Tibial nerve (tissue), 4 donors: ENCODE data around the gene SHISAL1. TPM values are rescaled to one million over a fixed set of nuclear protein-coding genes. Genes with fewer than 3 reads are reported as not detected.

ENCODE experiments used
- DNase-seq, 2 donors: peaks; one replicate each; pipeline ENCODE4 v3.0.0-alpha.2; 2019; ENCODE audit warnings: low spot score in 2 of 2
- H3K27ac ChIP-seq, 4 donors: fragments of 200-600 bp; sonication (generic) in 3 of 4; one replicate each; pipeline ENCODE4 v1.5.1; 2017 to 2019; ENCODE audit warnings: mild to moderate bottlenecking in 1 of 4
- H3K27me3 ChIP-seq, 2 donors: fragments of 200-600 bp; sonication (generic) in 1 of 2; one replicate each; pipeline versions ENCODE4 v1.5.1 to v1.6.0; 2017 to 2019
- H3K36me3 ChIP-seq, 3 donors: fragments of 200-600 bp; sonication (generic); one replicate each; pipeline ENCODE4 v1.5.1; 2018 to 2019
- H3K4me1 ChIP-seq, 4 donors: fragments of 200-600 bp; sonication (generic) in 3 of 4; one replicate each; pipeline ENCODE4 v1.5.1; 2017 to 2019
- H3K4me3 ChIP-seq, 4 donors: fragments of 200-600 bp; sonication (generic) in 3 of 4; one replicate each; pipeline ENCODE4 v1.5.1; 2017 to 2019; ENCODE audit warnings: mild to moderate bottlenecking in 1 of 4, moderate library complexity in 1 of 4
- H3K9me3 ChIP-seq, 4 donors: fragments of 200-600 bp; sonication (generic) in 3 of 4; one replicate each; pipeline ENCODE4 v1.5.1; 2017 to 2019
- EP300 ChIP-seq, 2 donors: sonication (generic); formaldehyde crosslinking; IDR thresholded peaks; one replicate each; pipeline ENCODE4 v1.6.1; 2017; ENCODE audit warnings: antibody characterized with exemption in 2 of 2, mild to moderate bottlenecking in 1 of 2
- POLR2A ChIP-seq, 2 donors: fragments of 450-650 bp; IDR thresholded peaks; one replicate each; pipeline ENCODE4 v1.6.1; 2017; ENCODE audit warnings: antibody characterized with exemption in 2 of 2, mild to moderate bottlenecking in 2 of 2, moderate library complexity in 2 of 2
- WGBS, 2 donors: methylation state at CpG; one replicate each; pipeline ENCODE4 v1.1.5; 2018; 5-methylcytosine and 5-hydroxymethylcytosine counted together
- total RNA-seq, 4 donors: library from RNA; depleted of rRNA; stranded (reverse); fragments of >200 nt; gene quantifications; one replicate each; pipeline ENCODE4 v1.1.0, GENCODE V29; 2016
- TF ChIP-seq, protein P1 (sequence below), 5 experiments: fragments of 200-600 bp in 3 of 5; fragments of 450-650 bp in 2 of 5; sonication (generic) in 3 of 5; IDR thresholded peaks; one replicate each; pipeline ENCODE4 v1.5.1; 2016 to 2019; ENCODE audit warnings: antibody characterized with exemption in 5 of 5, mild to moderate bottlenecking in 3 of 5, moderate library complexity in 2 of 5

Gene SHISAL1
- total RNA-seq, 4 donors from 2014 or later: 0.22 to 1.0 (median 0.59) TPM

DNA sequence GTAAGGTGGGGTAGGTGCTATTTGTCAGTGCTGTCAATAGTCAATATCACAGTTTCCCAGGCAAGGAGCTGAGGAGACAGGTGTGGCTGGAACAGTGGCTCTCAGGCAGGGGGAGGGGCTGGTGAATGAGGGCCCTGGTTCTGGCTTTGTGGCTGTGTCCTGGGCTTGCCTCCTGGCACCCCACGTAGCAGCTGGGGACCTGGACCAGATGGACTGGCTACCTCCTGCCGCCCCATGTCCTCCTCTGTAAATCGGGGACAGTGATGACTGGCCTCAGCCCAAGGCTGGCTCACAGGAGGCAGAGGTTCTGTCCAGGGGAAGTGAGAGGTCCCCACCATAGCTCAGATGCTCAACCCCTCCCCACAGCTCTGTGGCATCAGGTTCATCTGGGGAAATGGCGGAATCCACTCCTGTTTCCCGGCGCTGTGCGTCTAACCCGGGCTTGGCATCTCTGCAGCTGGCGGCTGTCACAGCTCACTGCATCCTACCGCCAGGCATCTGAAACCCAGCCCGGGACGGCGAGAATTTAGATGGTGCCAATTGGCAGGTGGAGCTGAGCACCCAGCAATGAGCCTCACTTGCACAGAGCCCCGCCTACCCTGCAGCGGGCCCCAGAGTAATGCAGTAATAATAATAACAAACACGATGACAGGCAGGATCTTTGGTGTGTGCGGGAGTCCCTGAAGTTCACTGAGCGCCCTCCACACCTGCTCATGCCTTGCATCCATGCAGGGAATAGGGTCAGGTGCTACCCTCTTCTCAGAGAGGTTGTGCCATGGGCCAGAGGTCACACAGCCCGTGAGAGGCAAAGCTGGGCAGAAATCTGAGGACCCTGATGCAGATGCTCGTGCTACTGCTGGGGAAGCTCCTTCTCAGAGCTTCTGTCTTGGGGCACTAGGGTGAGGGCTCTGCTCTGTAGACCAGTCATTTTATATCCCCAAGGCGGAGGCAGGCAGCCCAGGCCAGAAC, 27.8 kb upstream of the SHISAL1 start:
- no peak for DNase-seq
- Histone ChIP-seq H3K4me3 (no peak overlapping the region), H3K27ac (peak overlapping the region in 1 of 4 donors; percentile 48), H3K36me3 (no peaks in the 10 kb centered on the region), H3K27me3 (no peaks in the 10 kb centered on the region), H3K4me1 (peaks cover 0 to 11% (median 0%) of the 10 kb centered on the region in 4 donors), H3K9me3 (no peaks in the 10 kb centered on the region)
- WGBS, 2 donors: 74 to 82% methylated on average over 15 to 21 of the region's 21 CpGs
- TF ChIP-seq POLR2A (IDR thresholded peaks at IDR 0.05): no peak
- TF ChIP-seq, protein P1, sequence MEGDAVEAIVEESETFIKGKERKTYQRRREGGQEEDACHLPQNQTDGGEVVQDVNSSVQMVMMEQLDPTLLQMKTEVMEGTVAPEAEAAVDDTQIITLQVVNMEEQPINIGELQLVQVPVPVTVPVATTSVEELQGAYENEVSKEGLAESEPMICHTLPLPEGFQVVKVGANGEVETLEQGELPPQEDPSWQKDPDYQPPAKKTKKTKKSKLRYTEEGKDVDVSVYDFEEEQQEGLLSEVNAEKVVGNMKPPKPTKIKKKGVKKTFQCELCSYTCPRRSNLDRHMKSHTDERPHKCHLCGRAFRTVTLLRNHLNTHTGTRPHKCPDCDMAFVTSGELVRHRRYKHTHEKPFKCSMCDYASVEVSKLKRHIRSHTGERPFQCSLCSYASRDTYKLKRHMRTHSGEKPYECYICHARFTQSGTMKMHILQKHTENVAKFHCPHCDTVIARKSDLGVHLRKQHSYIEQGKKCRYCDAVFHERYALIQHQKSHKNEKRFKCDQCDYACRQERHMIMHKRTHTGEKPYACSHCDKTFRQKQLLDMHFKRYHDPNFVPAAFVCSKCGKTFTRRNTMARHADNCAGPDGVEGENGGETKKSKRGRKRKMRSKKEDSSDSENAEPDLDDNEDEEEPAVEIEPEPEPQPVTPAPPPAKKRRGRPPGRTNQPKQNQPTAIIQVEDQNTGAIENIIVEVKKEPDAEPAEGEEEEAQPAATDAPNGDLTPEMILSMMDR (IDR thresholded peaks at IDR 0.05): no peak

DNA sequence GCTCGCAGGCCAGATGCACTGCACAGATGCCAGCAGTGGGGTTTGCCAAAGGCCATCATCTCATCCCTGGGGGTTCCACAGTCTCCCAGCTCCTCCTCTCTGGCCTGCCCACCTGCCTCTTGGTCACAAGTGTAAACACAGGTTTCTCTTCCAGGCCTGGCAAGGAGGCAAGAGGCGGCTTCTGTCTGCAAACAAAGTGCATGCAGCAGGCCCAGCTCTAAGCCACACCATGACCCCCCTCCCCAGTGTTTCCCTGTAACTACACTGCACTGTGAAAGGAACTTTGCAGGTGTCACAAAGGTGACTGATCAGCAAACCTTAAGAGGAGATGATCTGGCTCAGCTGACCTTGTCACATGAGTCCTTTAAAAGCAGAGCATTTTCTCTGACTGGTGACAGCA, 26.2 kb upstream of the SHISAL1 start:
- TF ChIP-seq POLR2A (IDR thresholded peaks at IDR 0.05): no peak
- TF ChIP-seq EP300 (IDR thresholded peaks at IDR 0.05): no peak
- TF ChIP-seq, protein P1 (IDR thresholded peaks at IDR 0.05): no peak
- WGBS, 2 donors: 73 to 84% methylated on average over 2 of the region's 2 CpGs
- H3K9me3 ChIP-seq: no peaks in the 10 kb centered on the region
- H3K4me3 ChIP-seq: no peak overlapping the region
- peaks cover 0 to 11% (median 0%) of the 10 kb centered on the region in 4 donors for H3K4me1 ChIP-seq
- H3K27me3 ChIP-seq: peaks cover 0 to 8% of the 10 kb centered on the region in 2 donors
- no peak overlapping the region for H3K27ac ChIP-seq
- DNase-seq: no peak
- H3K36me3 ChIP-seq: no peaks in the 10 kb centered on the region

DNA sequence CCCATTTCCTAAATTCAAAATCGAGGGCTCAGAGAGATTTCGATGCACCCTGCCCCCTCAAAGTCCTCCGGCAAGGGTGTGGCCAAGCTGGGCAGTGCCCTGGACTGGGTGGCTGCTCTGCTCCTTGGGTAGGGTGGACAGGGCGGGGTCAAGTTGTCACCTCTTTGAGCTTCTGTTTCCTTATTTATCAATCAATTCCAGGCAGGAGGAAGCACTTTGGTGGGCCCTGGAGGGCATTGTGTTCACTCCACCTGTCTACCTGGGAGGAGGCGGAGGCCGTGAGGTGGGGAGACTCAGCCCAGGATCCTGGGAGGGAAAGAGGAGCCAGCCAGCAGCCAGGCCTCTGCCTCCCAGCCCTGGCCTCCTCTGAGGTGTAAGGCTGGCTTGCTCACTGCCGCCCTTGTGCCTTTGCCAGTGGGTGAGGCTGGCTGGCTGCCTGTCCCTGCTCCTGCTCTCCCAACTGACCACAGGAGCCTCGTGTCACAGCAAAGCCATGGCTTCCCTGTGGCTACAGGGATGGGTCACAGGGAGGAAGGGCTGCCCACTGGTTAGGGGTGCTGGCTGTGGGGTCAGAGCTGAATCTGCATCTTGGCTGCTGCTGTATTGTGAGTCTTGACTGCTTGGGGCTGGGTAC, 25.5 kb upstream of the SHISAL1 start:
- H3K4me1 ChIP-seq: peaks cover 0 to 11% (median 0%) of the 10 kb centered on the region in 4 donors
- peaks cover 0 to 14% of the 10 kb centered on the region in 2 donors for H3K27me3 ChIP-seq
- no peak overlapping the region for H3K4me3 ChIP-seq
- WGBS, 2 donors: 67 to 75% methylated on average over 8 of the region's 8 CpGs
- no peak for DNase-seq
- no peaks in the 10 kb centered on the region for H3K9me3 ChIP-seq
- H3K27ac ChIP-seq: no peak overlapping the region
- no peaks in the 10 kb centered on the region for H3K36me3 ChIP-seq
- TF ChIP-seq, protein P1 (IDR thresholded peaks at IDR 0.05): no peak
- TF ChIP-seq EP300 (IDR thresholded peaks at IDR 0.05): no peak
- TF ChIP-seq POLR2A (IDR thresholded peaks at IDR 0.05): no peak

DNA sequence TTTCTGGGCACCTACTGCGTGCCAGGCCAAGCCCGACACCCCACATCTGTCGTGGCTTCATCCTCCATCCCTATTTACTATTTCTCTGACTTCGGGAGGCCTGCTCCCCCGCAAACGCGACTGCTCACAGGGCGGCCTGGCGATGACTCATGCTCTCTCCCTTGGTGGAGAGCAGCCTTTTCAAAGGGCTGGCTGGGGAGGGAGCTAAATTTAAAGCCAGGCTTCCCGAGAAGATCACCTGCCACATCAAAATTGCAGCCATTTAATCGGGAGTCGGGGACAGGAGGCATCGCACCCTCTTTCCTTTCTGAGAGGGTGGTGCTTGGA, 24.9 kb upstream of the SHISAL1 start:
- Histone ChIP-seq H3K27ac (no peak overlapping the region), H3K9me3 (no peaks in the 10 kb centered on the region), H3K36me3 (no peaks in the 10 kb centered on the region), H3K27me3 (peaks cover 0 to 21% of the 10 kb centered on the region in 2 donors), H3K4me3 (no peak overlapping the region), H3K4me1 (peaks cover 0 to 11% (median 0%) of the 10 kb centered on the region in 4 donors)
- TF ChIP-seq, protein P1 (IDR thresholded peaks at IDR 0.05): no peak
- TF ChIP-seq POLR2A (IDR thresholded peaks at IDR 0.05) (no peak), EP300 (IDR thresholded peaks at IDR 0.05) (no peak)
- no peak for DNase-seq
- 30 to 31% methylated on average over 13 of the region's 13 CpGs for WGBS, 2 donors
